K562 (cell line): ENCODE measurements around the gene FOXR1.
"Not testable (repeated sequence)": the region's sequence is repeated elsewhere in the genome, so short reads cannot be mapped to it uniquely, and the experiment has no call there.

Source experiments
- ATF1 ChIP-seq, 2 experiments: fragments of 450-650 bp in 1 of 2; IDR thresholded peaks; 2 replicates each; pipeline ENCODE4 v1.6.1; 2016; ENCODE audit warnings: missing compliant biosample characterization in 1 of 2, missing genetic modification characterization in 1 of 2
- CEBPB ChIP-seq: fragments of 450-650 bp; IDR thresholded peaks from 2 replicates; pipeline ENCODE4 v1.6.1; 2016; ENCODE audit warnings: missing genetic modification characterization, missing compliant biosample characterization
- ELF4 ChIP-seq: fragments of 450-650 bp; formaldehyde crosslinking; IDR thresholded peaks from 2 replicates; pipeline ENCODE4 v1.4.0; 2022; ENCODE audit warnings: missing genetic modification characterization
- ESRRA ChIP-seq: fragments of 450-650 bp; IDR thresholded peaks from 2 replicates; pipeline ENCODE4 v1.6.1; 2014; ENCODE audit warnings: low read depth, mild to moderate bottlenecking, moderate library complexity, borderline replicate concordance
- ETV6 ChIP-seq, 3 experiments: fragments of 150-350 bp in 1 of 3; sonication (generic) in 1 of 3; formaldehyde crosslinking in 1 of 3; IDR thresholded peaks; 2 replicates each; pipeline versions ENCODE4 v1.6.1 to v1.8.0; 2014 to 2022; ENCODE audit warnings: borderline replicate concordance in 2 of 3, low read depth in 2 of 3, antibody characterized with exemption in 1 of 3, low read length in 1 of 3, mild to moderate bottlenecking in 1 of 3, missing genetic modification reagents in 1 of 3
- KDM2B ChIP-seq: fragments of 250-450 bp; sonication (Bioruptor Pico); IDR thresholded peaks from 2 replicates; pipeline ENCODE4 v1.8.0; 2021; ENCODE audit warnings: mild to moderate bottlenecking, moderate library complexity
- POLR2A ChIP-seq: fragments of 450-650 bp; conservative IDR thresholded peaks from 2 replicates; pipeline ENCODE4 v1.6.1; 2016
- TAF1 ChIP-seq: IDR thresholded peaks from 2 replicates; pipeline ENCODE4 v1.6.1; 2011; ENCODE audit warnings: mild to moderate bottlenecking, low read length, moderate library complexity; ENCODE audit not compliant: insufficient read depth, control insufficient read depth, severe bottlenecking; ENCODE audit errors: extremely low read depth
- TCF7L2 ChIP-seq: fragments of 150-350 bp; IDR thresholded peaks from 2 replicates; pipeline ENCODE4 v1.6.1; 2016; ENCODE audit warnings: low read depth, mild to moderate bottlenecking, low read length, moderate library complexity
- TF ChIP-seq, protein P1 (sequence below): fragments of 250-450 bp; sonication (Bioruptor Pico); IDR thresholded peaks from 2 replicates; pipeline ENCODE4 v1.4.0; 2020; ENCODE audit warnings: mild to moderate bottlenecking, moderate library complexity
- TF ChIP-seq, protein P2 (sequence below), 2 experiments: fragments of 450-650 bp; IDR thresholded peaks; 2 replicates each; pipeline ENCODE4 v1.6.1; 2018; ENCODE audit warnings: mild to moderate bottlenecking in 2 of 2, low read depth in 1 of 2; ENCODE audit not compliant: partially characterized antibody in 2 of 2
- TF ChIP-seq, protein P3 (sequence below), 3 experiments: IDR thresholded peaks in 2 of 3; conservative IDR thresholded peaks in 1 of 3; 2 replicates each; pipeline ENCODE4 v1.5.1; 2011 to 2012; ENCODE audit warnings: low read length in 3 of 3, mild to moderate bottlenecking in 3 of 3, control low read depth in 2 of 3, improper control_type of control experiment in 1 of 3, inconsistent platforms in 1 of 3, low read depth in 1 of 3, mixed read lengths in 1 of 3, moderate library complexity in 1 of 3; ENCODE audit not compliant: insufficient read depth in 2 of 3

DNA sequence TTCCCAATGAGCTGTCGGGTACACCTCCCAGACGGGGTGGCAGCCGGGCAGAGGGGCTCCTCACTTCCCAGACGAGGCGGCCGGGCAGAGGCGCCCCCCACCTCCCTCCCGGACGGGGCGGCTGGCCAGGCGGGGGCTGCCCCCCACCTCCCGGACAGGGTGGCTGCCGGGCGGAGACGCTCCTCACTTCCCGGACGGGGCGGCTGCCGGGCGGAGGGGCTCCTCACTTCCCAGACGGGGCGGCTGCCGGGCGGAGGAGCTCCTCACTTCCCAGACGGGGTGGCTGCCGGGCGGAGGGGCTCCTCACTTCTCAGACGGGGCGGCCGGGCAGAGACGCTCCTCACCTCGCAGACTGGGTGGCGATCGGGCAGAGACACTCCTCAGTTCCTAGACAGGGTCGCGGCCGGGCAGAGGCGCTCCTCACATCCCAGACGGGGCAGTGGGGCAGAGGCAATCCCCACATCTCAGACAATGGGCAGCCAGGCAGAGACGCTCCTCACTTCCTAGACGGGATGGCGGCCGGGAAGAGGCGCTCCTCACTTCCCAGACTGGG lies 20.0 kb downstream of the FOXR1 start:
- not testable (repeated sequence) for TF ChIP-seq CEBPB; ATF1 (CRISPR knock-in tag; IDR thresholded peaks at IDR 0.05); ATF1 (tag; IDR thresholded peaks at IDR 0.05); ETV6 (IDR thresholded peaks at IDR 0.05; ENCODE audit: borderline replicate concordance in 1 of 2, low read depth in 2 of 2, low read length in 1 of 2); ETV6 (CRISPR knock-in tag; IDR thresholded peaks at IDR 0.05; ENCODE audit: borderline replicate concordance); TCF7L2; ELF4 (CRISPR knock-in tag); TAF1; KDM2B (CRISPR knock-in tag); POLR2A; ESRRA
- TF ChIP-seq, protein P1, sequence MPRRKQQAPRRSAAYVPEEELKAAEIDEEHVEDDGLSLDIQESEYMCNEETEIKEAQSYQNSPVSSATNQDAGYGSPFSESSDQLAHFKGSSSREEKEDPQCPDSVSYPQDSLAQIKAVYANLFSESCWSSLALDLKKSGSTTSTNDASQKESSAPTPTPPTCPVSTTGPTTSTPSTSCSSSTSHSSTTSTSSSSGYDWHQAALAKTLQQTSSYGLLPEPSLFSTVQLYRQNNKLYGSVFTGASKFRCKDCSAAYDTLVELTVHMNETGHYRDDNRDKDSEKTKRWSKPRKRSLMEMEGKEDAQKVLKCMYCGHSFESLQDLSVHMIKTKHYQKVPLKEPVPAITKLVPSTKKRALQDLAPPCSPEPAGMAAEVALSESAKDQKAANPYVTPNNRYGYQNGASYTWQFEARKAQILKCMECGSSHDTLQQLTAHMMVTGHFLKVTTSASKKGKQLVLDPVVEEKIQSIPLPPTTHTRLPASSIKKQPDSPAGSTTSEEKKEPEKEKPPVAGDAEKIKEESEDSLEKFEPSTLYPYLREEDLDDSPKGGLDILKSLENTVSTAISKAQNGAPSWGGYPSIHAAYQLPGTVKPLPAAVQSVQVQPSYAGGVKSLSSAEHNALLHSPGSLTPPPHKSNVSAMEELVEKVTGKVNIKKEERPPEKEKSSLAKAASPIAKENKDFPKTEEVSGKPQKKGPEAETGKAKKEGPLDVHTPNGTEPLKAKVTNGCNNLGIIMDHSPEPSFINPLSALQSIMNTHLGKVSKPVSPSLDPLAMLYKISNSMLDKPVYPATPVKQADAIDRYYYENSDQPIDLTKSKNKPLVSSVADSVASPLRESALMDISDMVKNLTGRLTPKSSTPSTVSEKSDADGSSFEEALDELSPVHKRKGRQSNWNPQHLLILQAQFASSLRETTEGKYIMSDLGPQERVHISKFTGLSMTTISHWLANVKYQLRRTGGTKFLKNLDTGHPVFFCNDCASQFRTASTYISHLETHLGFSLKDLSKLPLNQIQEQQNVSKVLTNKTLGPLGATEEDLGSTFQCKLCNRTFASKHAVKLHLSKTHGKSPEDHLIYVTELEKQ (CRISPR knock-in tag): not testable (repeated sequence)
- TF ChIP-seq, protein P2, sequence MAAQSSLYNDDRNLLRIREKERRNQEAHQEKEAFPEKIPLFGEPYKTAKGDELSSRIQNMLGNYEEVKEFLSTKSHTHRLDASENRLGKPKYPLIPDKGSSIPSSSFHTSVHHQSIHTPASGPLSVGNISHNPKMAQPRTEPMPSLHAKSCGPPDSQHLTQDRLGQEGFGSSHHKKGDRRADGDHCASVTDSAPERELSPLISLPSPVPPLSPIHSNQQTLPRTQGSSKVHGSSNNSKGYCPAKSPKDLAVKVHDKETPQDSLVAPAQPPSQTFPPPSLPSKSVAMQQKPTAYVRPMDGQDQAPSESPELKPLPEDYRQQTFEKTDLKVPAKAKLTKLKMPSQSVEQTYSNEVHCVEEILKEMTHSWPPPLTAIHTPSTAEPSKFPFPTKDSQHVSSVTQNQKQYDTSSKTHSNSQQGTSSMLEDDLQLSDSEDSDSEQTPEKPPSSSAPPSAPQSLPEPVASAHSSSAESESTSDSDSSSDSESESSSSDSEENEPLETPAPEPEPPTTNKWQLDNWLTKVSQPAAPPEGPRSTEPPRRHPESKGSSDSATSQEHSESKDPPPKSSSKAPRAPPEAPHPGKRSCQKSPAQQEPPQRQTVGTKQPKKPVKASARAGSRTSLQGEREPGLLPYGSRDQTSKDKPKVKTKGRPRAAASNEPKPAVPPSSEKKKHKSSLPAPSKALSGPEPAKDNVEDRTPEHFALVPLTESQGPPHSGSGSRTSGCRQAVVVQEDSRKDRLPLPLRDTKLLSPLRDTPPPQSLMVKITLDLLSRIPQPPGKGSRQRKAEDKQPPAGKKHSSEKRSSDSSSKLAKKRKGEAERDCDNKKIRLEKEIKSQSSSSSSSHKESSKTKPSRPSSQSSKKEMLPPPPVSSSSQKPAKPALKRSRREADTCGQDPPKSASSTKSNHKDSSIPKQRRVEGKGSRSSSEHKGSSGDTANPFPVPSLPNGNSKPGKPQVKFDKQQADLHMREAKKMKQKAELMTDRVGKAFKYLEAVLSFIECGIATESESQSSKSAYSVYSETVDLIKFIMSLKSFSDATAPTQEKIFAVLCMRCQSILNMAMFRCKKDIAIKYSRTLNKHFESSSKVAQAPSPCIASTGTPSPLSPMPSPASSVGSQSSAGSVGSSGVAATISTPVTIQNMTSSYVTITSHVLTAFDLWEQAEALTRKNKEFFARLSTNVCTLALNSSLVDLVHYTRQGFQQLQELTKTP (IDR thresholded peaks at IDR 0.05; ENCODE audit: low read depth in 1 of 2, partially characterized antibody in 2 of 2): not testable (repeated sequence)
- TF ChIP-seq, protein P3, sequence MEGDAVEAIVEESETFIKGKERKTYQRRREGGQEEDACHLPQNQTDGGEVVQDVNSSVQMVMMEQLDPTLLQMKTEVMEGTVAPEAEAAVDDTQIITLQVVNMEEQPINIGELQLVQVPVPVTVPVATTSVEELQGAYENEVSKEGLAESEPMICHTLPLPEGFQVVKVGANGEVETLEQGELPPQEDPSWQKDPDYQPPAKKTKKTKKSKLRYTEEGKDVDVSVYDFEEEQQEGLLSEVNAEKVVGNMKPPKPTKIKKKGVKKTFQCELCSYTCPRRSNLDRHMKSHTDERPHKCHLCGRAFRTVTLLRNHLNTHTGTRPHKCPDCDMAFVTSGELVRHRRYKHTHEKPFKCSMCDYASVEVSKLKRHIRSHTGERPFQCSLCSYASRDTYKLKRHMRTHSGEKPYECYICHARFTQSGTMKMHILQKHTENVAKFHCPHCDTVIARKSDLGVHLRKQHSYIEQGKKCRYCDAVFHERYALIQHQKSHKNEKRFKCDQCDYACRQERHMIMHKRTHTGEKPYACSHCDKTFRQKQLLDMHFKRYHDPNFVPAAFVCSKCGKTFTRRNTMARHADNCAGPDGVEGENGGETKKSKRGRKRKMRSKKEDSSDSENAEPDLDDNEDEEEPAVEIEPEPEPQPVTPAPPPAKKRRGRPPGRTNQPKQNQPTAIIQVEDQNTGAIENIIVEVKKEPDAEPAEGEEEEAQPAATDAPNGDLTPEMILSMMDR (IDR thresholded peaks at IDR 0.05 in 2 of 3, conservative IDR thresholded peaks at IDR 0.05 in 1 of 3; ENCODE audit: insufficient read depth in 2 of 3, low read depth in 1 of 3, low read length in 3 of 3): not testable (repeated sequence)
